Subcutaneous adipose tissue (tissue), 4 donors: ENCODE data around the gene F2RL2. TPM values are rescaled to one million over a fixed set of nuclear protein-coding genes. Genes with fewer than 3 reads are reported as not detected.

Experiments used
- total RNA-seq, 4 donors: library from RNA; depleted of rRNA; stranded (reverse); fragments of >200 nt; gene quantifications; one replicate each; pipeline ENCODE4 v1.1.0, GENCODE V29; 2016
- TF ChIP-seq, protein P1 (sequence below): fragments of 450-650 bp; IDR thresholded peaks from one replicate; pipeline ENCODE4 v1.5.1; 2016; ENCODE audit warnings: low read depth, mild to moderate bottlenecking, control low read depth, antibody characterized with exemption, moderate library complexity

The F2RL2 gene
- total RNA-seq, 4 donors from 2014 or later = 0.34 TPM; not detected in 3

DNA sequence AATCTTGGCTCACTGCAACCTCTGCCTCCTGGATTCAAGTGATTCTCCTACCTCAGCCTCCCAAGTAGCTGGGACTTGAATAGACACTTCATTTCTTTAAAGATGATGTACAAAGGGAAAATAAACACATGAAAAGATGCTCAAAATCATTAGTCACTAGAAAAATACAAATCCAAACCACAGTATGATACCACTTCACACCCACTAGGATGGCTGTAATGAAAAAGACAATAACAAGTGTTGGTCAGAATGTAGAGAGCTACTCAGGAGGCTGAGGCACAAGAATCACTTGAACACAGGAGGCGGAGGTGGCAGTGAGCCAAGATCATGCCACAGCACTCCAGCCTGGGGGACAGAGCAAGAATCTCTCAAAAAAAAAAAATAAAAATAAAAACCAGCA is 13.0 kb downstream of the F2RL2 start:
- TF ChIP-seq, protein P1, sequence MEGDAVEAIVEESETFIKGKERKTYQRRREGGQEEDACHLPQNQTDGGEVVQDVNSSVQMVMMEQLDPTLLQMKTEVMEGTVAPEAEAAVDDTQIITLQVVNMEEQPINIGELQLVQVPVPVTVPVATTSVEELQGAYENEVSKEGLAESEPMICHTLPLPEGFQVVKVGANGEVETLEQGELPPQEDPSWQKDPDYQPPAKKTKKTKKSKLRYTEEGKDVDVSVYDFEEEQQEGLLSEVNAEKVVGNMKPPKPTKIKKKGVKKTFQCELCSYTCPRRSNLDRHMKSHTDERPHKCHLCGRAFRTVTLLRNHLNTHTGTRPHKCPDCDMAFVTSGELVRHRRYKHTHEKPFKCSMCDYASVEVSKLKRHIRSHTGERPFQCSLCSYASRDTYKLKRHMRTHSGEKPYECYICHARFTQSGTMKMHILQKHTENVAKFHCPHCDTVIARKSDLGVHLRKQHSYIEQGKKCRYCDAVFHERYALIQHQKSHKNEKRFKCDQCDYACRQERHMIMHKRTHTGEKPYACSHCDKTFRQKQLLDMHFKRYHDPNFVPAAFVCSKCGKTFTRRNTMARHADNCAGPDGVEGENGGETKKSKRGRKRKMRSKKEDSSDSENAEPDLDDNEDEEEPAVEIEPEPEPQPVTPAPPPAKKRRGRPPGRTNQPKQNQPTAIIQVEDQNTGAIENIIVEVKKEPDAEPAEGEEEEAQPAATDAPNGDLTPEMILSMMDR = no peak

DNA sequence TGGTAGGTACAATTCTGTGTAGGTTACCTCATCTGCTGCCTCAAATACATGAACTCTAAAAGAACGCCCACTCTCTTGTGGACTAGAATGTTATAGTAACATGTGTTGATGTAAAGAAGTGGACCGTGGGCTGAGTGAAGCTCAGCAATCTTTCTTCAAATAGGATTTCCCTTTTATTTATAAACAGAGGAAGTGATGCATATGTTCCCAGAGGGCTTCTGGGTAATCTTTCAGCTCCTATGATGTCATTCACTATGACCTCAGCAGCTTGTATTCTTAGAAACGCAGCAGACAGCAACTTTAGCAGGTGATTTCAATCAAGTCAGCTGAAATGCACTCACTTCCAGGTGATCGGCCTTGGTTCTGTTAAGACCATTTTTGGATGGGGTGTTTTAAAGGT is 14.4 kb downstream of the F2RL2 start:
- TF ChIP-seq, protein P1 = no peak

DNA sequence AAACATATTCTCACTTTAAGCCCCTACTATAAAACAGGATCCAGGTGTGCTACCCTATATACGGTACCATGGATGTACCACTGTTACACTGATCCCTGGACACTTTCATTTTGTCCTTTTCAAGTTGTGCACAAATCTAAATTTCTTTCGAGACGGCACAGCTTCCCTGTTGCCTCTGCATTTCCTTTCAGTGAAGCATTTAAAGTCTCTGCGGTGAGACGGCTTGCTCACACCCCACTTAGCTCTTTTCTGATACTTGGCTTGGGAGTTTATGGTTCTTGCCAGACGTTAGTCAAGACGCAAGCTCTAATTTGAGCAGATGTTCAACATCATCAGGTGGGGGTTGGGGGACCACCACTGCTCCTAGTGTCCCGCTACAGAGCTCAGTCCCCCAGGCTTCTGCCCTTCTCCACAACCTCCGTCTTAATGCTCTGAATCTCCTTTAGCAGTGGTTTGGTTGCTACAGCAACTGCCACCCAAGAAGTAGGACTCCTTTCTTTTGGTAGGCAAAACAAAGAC is 15.8 kb downstream of the F2RL2 start:
- TF ChIP-seq, protein P1 = no peak

DNA sequence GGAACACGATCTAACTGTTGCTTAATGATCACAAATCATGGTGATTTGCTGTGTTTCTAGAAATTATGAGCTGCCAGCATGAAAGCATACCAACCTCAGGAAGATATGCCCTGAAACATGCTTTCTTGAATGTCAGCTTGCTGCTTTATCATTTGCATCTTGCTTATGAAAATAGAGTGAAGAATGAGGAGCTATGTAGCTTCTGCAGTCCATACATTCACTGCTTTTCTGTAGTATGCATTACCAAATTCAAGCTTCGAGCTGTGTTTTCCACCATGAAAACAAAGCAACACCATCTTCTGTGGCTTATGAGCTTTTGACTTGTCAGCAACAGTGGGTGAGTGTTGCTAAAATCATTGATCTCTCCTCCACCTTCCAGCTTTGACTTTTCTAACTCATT is 16.5 kb downstream of the F2RL2 start:
- TF ChIP-seq, protein P1 = no peak

DNA sequence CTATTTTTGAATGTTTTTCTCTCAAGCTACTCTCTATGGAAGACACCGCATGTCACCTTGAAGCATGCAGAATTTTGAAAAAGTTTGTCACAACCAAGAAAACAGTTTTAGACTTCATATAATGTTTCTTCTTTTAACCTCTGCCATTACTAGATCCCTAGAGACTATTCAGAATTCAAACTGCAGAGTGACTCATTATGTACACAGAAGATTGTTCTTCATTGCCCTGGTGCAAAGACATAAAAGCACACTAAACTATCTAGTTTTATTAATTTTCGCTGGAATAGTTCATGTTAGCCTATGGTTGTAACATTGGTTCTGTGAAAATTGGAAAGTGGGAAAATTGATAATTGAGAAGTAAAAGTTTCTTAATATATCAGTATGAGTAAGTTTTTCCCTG is 18.4 kb downstream of the F2RL2 start:
- TF ChIP-seq, protein P1 = no peak

DNA sequence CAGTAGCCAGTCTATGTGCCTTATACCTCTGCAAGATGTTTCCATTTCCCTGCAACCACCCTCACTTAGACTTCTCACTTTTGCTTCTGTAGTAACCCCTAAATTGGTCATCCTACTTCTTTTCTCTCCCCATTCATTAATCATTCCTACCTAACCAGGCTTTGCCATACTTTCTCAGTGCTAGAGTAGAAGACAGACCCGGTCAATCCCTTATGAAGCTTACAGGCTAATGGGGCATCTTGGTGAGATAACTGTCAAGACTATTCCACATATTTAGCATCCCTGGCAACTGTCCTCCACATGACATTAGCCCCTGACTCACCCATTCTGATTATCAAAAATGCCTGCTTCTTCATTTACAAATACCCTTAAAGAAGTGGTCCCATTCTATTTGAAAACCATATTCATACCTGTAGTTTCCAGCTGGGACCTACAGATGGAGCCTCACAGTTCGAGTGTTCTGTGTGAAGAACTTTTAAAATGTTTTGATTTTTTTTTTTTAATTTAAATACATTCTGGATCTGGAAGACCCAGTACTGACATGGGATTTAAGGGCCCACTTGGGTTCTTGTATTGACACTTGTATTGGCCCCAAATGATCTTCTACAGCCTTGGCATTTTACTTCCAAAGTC is 21.0 kb downstream of the F2RL2 start:
- TF ChIP-seq, protein P1 = no peak

DNA sequence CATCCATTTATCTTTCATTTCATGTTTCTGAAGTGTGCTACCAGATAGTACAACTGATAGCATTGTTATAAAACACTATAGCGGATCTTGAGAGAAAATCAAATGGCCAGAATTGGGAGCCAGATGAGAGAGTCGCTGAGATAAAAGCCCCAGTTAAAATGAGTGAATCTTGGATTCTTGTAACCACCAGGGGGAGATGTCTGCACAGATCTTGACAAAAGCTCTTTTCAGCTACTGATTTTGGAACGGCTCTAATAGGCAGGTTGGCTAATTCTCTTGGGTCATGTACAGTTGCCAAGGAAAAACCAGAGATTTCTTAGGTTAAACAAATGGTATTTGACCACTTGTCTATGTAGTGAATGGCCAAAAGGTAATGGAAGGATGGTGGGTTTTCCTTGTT is 21.7 kb downstream of the F2RL2 start:
- TF ChIP-seq, protein P1 = no peak
